GM21825 (cell line): Measurements from ENCODE around the gene SS18L1.
A peak's percentile ranks its signal among the peaks of the same experiment; 100 is the strongest.

ENCODE experiments used
- ATAC-seq: cut with Tn5 transposase; IDR thresholded peaks from one replicate; pipeline ENCODE4 v1.9.1; 2021; ENCODE audit warnings: mild to moderate bottlenecking, moderate library complexity; ENCODE audit not compliant: unreplicated experiment

Gene SS18L1

DNA sequence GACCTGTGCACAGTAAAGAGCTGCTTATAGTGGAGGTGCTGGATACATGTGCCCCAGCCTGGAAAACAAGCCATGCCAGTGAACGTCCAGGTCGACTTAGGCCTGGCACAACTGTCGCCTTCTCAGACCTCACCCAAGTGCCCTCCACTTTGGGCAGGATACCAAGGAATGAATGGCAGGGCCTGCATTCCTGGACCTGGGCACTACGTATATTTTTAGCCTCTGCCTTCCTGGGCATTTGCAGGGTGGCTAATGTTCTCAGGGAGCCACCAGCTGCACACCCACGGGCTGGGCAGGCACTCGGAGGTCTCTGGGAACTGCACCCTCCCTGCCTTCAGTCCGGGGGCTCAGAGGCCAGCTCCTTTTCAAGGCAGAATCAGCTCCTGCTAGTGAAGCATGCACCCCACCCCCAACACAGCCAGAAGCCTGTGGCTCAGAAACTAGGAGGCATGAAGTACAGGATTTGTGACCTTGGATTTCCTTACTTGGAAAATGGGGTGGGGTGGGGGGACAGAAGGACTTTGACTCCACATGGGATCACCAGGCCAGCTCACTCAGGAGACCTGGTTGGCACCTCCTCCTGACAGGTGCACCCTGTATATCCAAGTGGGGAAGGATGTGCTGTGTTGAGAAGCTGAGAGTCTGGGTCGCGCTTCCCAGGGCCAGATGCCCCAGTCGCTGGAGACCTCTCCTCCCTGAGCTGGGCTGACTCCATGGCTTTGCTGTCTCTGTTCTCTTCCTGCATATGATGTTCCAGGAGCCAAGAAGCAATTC is 23.8 kb upstream of the SS18L1 start:
- ATAC-seq = no peak

DNA sequence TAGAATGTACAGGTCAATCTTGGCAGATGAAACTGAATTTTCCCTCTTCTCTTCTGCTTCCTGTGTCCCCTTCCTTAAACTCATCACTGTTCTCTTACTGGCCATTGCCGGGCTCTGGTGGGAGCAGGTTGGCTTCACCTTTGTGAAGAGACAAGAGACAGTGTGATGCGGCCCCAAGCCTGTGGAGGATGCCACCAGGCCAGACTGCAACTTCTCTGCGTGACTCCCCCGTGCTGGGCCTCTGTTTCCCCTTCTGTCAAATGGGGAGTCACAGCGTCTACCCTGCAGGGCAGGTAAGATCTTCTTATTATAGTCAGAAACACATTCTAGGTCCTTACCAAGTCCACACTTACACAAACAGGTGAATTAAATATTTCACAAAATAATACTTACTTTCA is 23.2 kb upstream of the SS18L1 start:
- no peak for ATAC-seq

DNA sequence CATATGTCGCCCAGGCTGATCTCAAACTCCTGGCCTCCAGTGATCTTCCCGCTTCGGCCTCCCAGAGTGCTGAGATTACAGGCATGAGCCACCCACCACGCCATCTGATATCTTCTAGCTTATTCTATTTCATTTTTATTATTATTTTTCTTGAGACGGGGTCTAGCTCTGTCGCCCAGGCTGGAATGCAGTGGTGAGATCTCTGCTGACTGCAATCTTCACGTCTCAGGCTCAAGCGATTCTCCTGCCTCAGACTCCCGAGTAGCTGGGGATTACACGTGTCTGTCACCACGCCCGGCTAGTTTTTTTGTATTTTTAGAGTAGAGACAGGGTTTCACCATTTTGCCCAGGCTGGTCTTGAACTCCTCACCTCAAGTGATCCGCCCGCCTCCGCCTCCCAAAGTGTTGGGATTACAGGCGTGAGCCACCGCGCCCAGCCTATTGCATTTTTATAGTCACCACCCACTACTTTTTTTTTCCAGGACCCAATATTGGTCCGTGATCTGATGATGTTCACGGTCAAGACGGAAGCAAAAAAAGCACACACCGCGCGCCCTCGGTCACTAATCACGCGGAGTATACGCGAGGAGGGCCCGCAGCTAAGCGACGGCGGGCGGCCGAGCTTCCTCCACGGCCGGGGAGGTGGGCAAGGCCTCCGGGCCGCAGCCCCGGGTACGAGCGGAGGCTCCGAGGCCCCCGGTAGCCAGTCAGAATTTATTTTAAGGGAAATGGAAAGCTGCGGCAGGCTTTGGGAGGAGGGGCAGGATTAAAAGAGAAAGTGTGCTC is 22.4 kb upstream of the SS18L1 start:
- ATAC-seq = no peak

DNA sequence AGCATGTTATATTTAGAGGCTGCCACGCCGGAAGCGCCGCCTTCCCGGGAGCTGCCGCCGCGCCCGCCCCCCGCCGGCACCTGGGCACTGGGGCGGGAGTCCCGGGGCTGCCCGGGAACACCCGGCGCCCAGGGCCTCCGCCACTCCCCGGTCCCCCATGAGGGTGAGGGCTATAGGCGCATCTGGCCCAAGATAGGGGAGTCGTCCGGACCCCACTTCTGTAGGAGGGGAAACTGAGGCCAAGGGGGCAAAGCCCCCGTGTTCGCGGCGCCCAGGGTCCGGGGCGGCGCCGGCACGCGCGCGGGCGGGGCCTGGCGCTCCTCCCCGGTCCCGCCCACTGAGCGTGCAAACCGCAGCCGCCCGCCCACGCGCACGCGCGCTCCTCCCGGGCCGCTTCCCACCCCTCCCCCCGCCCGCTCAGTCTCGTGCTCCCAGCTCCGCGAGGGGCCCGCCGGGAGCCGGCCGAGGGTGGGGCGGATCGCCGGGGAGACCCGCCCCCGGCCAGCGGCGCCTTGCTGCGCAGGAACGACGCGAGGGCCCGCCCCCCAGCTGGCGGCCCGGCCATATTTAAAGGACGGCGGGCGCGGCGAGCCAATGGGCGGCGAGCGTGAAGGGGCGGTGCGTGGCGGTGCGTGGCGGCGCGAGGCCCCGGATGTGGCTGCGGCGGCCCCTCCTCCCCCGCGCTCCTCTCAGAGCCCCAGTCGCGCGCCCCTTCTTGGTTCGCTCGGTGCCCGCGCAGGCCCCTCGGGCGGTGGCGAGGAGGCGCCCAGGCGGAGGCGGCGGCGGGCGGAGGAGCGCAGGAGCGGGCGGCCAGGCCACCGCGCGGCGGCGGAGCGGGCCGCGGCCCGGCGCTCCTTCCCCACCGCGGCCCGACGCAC is 21.6 kb upstream of the SS18L1 start, which contains the start of gene LSM14B:
LSM14B (plus strand) TSS at position 700 of the 878 bp plus-strand sequence. CDS start 192 bp downstream, outside the sequence.
- peak; percentile 74 for ATAC-seq

DNA sequence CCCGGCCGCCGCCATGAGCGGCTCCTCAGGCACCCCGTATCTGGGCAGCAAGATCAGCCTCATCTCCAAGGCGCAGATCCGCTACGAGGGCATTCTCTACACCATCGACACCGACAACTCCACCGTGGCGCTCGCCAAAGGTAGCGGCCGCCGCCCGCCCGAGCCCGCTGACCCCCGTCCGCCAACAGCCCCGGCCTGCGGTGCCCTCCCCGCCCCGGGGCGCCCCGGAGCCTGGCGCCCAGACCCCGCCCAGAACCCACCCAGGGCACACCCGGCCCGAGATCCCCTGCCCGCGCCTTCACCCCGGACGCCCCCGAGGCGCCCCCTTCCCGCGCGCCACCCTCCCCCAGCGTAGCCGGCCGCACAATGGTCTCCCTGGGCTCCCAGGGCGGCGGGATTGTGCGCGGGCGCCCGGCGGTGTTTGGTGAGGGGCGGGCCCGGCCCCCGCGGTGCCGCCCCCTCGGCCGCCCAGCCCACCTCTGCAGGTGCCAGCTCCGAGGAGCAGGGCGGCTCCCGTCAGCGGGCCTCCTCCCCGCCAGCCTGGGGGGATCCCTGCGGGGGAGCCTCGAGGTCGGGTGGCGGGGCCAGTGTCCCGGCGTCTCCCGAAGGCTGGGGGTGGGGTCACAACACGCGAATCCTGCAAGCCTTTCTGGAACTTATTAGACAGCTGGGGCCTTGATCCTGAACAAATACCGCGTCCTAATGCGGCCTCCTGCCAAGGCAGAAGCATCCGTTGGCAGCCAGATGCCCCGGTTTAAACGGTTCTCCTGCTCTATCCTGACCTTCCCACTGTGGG is 20.7 kb upstream of the SS18L1 start:
- ATAC-seq = peak; percentile 19

DNA sequence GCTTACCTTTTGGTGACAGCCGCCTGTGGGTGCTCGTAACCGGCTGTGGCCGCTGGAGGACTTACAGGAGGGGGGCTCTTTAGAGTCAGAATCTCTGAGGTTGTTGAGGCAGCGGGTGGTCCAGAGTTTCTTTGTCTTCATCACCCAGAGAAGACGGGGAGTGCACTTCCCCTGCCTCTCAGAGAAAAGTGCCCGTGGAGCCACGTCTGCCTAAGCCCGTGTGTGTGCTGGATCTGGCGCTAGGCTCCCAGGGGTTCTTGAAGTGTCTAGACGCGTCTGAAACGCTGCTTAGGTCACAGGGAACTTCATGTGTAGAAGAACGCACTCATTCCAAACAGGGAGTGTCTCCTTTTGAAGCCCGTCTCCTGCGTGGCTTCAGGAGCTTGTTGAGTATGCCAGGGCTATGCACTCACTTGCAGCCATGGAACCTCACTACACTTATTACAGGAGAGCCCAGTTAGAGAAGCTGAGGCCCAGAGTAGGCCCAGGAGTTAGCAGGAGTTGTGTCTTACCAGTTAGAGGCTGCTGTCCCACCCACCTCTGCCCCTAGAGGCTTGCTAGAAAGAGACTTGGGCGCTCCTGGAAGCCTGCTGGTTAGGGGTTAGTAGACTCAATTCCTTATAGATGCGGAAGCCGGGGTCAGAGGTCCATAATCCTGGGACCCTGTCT is 20.0 kb upstream of the SS18L1 start:
- no peak for ATAC-seq

DNA sequence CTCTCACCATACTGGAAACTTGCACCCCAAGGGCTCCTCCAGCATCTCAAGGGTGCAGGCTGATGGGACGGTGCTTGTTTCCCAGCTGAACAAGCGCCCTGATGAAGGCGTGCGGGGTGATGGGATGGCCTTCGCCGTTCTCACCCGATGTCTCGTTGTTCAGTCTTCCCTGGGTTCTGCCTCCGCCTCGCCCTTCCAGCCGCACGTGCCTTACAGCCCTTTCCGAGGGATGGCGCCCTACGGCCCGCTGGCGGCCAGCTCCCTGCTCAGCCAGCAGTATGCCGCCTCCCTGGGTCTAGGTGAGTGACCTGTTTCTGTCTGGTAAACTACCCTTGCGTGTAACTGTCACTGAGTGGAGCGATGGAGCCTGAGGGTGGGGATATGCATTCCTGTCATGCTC is 17.4 kb upstream of the SS18L1 start:
- ATAC-seq = no peak

DNA sequence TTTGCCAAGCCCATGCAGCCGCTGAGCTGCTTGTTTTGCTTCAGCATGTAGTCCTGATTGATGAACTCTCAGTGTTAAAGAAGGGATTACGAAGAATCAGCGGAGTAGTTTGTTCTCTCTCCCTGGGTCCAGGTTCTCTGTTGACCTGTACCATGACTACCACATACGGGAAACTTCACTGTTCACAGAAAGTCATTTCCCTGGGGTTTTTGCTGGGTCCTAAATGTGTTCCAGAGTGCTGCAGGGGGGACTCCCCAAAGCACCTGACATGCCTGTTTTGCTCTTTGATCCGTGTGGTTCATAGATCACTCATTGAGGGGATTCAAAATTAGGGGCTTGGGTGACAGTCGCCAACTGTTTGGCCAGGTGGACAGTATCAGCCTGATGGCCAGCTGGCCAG is 15.8 kb upstream of the SS18L1 start:
- no peak for ATAC-seq

DNA sequence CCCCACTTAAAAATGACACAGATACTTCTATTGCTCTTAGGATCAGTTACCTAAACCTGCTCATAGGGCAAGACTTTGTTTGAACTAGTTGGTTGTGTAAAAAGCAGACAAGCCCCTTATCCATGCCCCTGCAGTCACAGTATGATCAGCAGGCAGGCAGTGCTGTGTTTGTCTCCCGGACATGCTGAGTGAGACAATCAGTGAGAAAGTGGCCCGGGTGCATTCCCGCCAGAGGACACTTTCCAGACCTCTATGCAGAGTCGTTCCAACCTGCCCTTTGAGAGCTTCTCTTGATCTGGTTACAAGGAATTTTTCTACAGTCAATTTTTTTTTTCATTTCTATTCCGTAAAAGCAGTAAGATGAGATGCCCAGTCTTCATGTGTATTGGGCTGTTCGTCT is 15.1 kb upstream of the SS18L1 start:
- ATAC-seq = no peak

DNA sequence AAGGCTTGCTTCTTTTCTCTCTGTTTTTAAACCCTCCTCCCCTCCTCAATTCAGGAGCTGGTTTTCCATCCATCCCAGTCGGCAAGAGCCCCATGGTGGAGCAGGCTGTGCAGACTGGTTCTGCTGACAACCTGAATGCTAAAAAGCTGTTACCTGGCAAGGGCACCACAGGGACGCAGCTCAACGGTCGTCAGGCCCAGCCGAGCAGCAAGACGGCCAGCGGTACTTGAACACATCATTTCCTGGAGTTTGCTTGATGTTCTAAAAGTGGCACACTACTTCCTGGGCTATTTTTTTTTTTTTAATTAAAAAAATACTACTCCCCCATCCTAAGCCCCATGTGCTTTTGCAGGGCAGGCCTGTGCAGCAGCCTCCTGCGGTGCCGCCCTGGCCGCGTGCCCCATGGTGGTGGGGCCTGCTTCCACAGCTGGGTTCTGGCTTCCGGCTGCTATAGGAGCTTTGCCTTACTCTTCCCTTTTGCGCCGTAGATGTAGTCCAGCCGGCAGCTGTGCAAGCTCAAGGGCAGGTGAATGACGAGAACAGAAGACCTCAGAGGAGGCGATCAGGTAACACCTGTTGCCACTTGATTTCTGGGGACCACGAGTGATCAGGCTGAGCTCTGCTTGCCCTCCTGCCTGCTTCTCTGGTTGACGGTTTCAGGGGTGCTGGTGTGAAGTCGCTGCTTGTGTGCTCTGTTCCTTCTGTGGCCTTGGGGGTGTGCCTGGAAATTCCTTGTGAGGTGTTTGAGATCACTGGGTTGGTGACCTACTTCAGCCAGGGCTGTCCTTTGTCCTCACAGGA is 13.6 kb upstream of the SS18L1 start:
- no peak for ATAC-seq

DNA sequence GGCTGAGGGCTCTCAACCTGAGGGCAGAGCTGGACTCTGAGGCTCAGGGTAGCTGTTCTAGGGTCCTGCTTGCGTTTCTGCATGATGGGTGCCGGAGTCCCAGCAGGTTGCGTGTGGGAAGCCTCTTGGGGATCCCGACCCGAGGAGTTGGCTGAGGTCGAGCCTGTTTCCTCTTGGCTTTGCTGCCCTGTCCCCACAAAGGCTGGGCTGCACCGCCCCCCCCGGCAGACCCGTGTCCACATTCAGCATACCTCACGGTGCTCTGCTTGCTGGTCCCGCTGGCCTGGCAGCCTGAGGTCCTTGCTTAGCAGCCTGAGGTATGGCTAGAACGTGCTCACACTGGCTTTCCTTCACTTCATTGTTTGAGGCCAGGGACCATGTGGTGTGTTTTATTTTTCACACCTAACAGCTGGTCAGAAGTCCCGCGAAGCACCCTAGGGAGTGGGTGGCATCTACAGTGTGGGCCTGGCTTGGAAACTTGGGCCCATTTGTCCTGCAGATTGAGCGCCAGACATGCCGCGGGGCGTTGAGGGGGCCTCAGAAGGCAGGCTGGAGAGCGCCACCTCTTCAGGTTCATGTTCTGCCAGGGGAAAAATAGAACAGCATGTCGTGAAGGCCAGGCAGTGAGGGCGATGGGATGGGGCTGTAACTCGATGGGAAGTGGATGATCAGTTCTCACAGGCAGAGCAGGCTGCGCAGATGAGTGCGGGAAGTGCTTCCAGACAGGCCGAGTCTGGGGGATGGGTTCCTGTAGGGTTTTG is 11.8 kb upstream of the SS18L1 start:
- no peak for ATAC-seq

DNA sequence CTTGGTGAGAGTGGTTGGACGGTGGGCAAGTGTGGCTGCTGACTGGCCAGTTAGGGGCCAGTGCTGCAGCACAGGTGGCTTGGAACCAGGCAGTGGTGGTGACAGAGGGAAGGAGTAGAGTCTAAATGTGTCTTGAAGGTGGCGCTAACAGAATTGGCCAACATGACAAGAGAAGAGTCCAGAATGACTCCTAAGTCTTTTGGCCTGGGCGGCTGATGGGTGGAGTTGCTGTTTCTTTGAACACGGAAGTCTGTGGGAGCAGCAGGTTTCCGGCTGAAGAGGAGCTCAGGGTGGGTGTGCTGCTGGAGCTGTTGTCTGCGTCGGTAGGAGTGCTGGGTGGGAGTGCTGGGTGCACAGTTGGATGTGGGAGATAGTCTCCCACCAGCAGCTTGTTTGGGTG is 11.1 kb upstream of the SS18L1 start:
- ATAC-seq = no peak

DNA sequence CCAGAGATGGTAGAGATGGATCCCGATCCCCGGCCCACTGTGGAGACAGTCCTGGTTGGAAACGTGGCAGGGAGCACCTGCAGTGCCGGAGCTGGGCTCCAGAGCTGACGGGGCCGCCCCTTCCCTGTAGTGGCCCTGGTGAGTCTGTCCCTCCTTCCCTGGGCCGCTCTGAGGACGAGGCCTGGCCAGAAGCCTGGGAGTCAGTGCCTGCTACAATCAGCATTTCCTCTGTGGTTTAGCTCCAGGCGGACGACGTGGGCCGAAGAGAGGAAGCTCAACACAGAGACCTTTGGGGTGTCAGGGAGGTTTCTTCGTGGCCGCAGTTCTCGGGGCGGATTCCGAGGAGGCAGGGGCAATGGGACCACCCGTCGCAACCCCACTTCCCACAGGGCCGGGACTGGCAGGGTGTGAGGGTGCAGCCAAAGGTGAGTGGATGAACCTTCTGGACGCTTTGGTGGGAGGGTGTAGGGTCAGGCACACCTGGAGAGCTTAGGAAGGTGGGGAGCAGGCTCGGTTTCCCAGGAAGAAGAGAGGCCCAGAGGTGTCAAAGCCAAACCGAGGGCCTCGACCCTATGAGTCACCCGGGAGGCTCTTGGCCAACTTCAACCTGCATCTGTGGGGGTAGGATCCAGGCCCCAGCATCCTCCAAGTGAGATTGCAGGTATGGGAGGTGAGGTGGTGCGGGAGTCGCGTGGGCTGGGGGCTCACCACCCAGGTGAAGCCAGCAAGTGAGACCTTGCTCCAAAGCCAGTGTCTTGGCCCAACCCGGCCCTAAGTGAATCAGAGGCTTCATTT is 10.3 kb upstream of the SS18L1 start:
- no peak for ATAC-seq

DNA sequence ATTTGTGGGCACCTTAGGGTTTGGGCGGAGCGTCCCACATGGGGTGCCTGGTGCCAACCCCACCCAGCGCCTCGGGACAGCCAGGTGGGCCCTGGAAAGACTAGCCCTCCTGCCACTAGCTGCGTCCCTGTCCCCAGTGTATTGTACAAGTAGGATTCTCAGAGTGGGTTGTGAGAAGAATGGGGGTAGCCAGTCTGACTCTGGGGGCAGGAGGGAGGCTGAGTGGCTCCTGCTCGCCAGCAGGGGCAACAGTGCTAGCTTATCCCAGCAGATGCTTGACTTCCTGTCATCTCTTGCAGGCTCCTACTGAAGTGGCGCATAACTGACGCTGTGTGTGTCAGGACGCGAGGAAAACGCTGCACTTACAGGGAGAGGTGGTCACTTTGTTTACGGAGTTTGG is 9.7 kb upstream of the SS18L1 start:
- no peak for ATAC-seq

DNA sequence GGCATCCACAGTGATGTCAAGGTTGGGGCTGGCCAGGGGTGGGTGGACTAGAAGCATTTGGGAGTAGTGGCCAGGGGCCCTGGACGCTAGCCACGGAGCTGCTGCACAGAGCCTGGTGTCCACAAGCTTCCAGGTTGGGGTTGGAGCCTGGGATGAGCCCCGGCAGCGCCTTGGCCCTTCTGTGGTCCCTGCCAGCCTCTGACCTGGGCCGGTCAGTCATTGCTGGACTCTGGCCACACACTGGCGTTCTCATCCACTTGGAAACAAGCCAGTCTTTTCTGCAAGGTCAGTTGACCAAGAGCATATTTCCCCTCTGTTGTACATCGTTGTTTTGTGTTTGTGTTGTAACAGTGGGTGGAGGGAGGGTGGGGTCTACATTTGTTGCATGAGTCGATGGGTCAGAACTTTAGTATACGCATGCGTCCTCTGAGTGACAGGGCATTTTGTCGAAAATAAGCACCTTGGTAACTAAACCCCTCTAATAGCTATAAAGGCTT is 8.8 kb upstream of the SS18L1 start:
- no peak for ATAC-seq

DNA sequence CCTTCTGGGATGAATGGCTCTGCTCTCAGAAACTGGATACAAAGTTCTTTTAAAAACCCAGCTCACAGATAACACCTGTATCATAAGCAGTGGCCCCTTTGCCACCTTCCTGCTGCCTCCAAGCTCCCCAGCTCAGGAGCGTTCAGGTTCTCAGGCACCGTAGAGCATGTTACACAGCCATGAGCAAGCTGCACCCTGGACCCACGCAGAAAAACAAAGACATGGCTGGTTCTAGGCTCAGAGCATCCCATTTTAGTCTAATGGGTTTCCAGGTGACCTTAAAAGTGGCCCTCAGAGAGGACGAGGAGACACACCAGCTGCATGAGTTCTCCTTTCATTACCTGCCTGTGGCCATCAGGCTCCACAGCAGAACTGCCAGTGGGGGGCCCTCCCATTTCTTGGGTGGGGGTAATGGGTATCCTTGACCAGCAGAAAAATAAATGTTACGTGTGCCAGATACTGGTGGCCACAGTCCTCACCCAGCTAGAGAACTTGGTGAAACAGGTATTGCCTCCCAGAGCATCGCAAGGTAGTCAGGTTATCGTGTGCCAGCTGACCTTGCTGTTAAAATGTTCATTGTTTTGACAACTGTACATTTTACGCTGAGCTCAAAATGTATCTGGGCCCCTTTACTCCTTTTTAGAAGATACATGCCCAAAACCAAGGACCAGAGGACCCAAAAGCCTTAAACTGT is 7.8 kb upstream of the SS18L1 start:
- ATAC-seq = no peak
